Measurements from ENCODE around the gene SSC5D.

Gene SSC5D

GRCh38 chr19:55503502-55504251 lies 15.4 kb downstream of the SSC5D start (continued):
- TF ChIP-seq INSM2 (tag by site-specific recombination; IDR thresholded peaks at IDR 0.05) (no peak), ZNF133 (tag by site-specific recombination; IDR thresholded peaks at IDR 0.05) (no peak), ATF2 (tag by site-specific recombination; IDR thresholded peaks at IDR 0.05; ENCODE audit: low read depth) (peak; percentile 87; the same call in 1 of the 2 replicates), ZNF433 (tag by site-specific recombination; IDR thresholded peaks at IDR 0.05; ENCODE audit: low read depth) (no peak), ZBTB48 (tag by site-specific recombination; IDR thresholded peaks at IDR 0.05) (no peak), ZNF707 (tag by site-specific recombination; IDR thresholded peaks at IDR 0.05) (no peak), ZNF660 (tag by site-specific recombination; IDR thresholded peaks at IDR 0.05) (0 out of 2 replicates have a peak, but pooled peaks have one; percentile 27), SP3 (tag by site-specific recombination; IDR thresholded peaks at IDR 0.05) (peak; percentile 48; the same call in 1 of the 2 replicates), ZNF555 (tag by site-specific recombination; conservative IDR thresholded peaks at IDR 0.05) (no peak), ZNF26 (tag by site-specific recombination; IDR thresholded peaks at IDR 0.05) (no peak), ZNF121 (tag by site-specific recombination; IDR thresholded peaks at IDR 0.05) (no peak), ZBTB20 (tag by site-specific recombination; IDR thresholded peaks at IDR 0.05) (peak; percentile 77), ZNF785 (tag by site-specific recombination; IDR thresholded peaks at IDR 0.05) (peak; percentile 77; the same call in 1 of the 2 replicates), ZNF132 (tag by site-specific recombination; IDR thresholded peaks at IDR 0.05; ENCODE audit: borderline replicate concordance) (no peak), ZBTB26 (tag by site-specific recombination; optimal IDR thresholded peaks at IDR 0.05) (peak; percentile 33), ZNF221 (tag by site-specific recombination; IDR thresholded peaks at IDR 0.05; ENCODE audit: borderline replicate concordance) (no peak), ZNF544 (tag by site-specific recombination; IDR thresholded peaks at IDR 0.05) (no peak), KLF17 (tag by site-specific recombination; IDR thresholded peaks at IDR 0.05) (peak; percentile 13; the same call in 1 of the 2 replicates), ZNF792 (tag by site-specific recombination; IDR thresholded peaks at IDR 0.05) (peak; percentile 80; the same call in 1 of the 2 replicates), ZNF391 (tag by site-specific recombination; IDR thresholded peaks at IDR 0.05; ENCODE audit: borderline replicate concordance, low read depth) (no peak; the same call in 1 of the 2 replicates), ZNF518A (tag by site-specific recombination; conservative IDR thresholded peaks at IDR 0.05; ENCODE audit: low read depth) (peak; percentile 37; the same call in 1 of the 2 replicates), KLF1 (tag by site-specific recombination; IDR thresholded peaks at IDR 0.05) (no peak), ZNF776 (tag by site-specific recombination; IDR thresholded peaks at IDR 0.05; ENCODE audit: borderline replicate concordance) (no peak), OSR2 (tag by site-specific recombination; IDR thresholded peaks at IDR 0.05) (no peak), KLF16 (tag by site-specific recombination; IDR thresholded peaks at IDR 0.05) (peak; percentile 50), ZNF626 (tag by site-specific recombination; IDR thresholded peaks at IDR 0.05) (no peak), ZNF404 (tag by site-specific recombination; IDR thresholded peaks at IDR 0.05) (0 out of 2 replicates have a peak, but pooled peaks have one; percentile 18), ZNF239 (tag by site-specific recombination; IDR thresholded peaks at IDR 0.05) (no peak)
